Activated CD4-positive, alpha-beta memory T cell treated with anti-CD3 and anti-CD28 coated beads, Interleukin-2, amount 10 ng/mL, durations not matched to agents 7 days and 5 days (primary cell): ENCODE results near the gene PTAFR. TPM values are rescaled to one million over a fixed set of nuclear protein-coding genes. Genes with fewer than 3 reads are reported as not detected.
A peak's percentile ranks its signal among the peaks of the same experiment; 100 is the strongest.

Experiments used
- CTCF ChIA-PET: fragments of 350-600 bp; sonication (Branson Sonifier 250); formaldehyde crosslinking; loops from one replicate; lab custom pipeline; 2021; ENCODE audit warnings: antibody characterized with exemption, inconsistent platforms; lab: Charles Lee
- POLR2A ChIA-PET: fragments of 350-600 bp; sonication (Branson Sonifier 250); formaldehyde crosslinking; loops from one replicate; lab custom pipeline; 2021; ENCODE audit warnings: antibody characterized with exemption; lab: Charles Lee
- DNase-seq: peaks from one replicate; pipeline ENCODE4 v3.0.0-alpha.2; 2020
- H3K27ac Mint-ChIP-seq: one replicate; pipeline ENCODE4 v1.8.0; 2021; ENCODE audit warnings: mild to moderate bottlenecking, mixed read lengths
- H3K27me3 Mint-ChIP-seq: one replicate; pipeline ENCODE4 v1.8.0; 2021; ENCODE audit warnings: mixed read lengths
- H3K36me3 Mint-ChIP-seq: one replicate; pipeline ENCODE4 v1.8.0; 2021; ENCODE audit warnings: low read depth, mixed read lengths
- H3K4me1 Mint-ChIP-seq: one replicate; pipeline ENCODE4 v1.8.0; 2021; ENCODE audit warnings: mixed read lengths
- H3K4me3 Mint-ChIP-seq: one replicate; pipeline ENCODE4 v1.8.0; 2021; ENCODE audit warnings: mild to moderate bottlenecking, mixed read lengths
- H3K9me3 Mint-ChIP-seq: one replicate; pipeline ENCODE4 v1.8.0; 2021; ENCODE audit warnings: mixed read lengths
- total RNA-seq, 2 experiments: library from RNA; stranded (reverse); gene quantifications; one replicate each; pipeline ENCODE4 v1.2.3, GENCODE V29; 2021

Gene PTAFR
- total RNA-seq, 2 experiments from 2014 or later, result 0.23 to 0.38 TPM

- CTCF ChIA-PET, result interaction anchor here (0.6 to 2.3 kb wide), 2 partner anchors 25 to 103 kb away, joined by 3 to 9 read pairs; no protein-coding TSS in a partner anchor
Measured at GRCh38 chr1:28194326-28195035, 18.0 kb upstream of the PTAFR start.

GRCh38 chr1:28193701-28194161, 17.2 kb upstream of the PTAFR start:
- DNase-seq, result no peak
- H3K27ac Mint-ChIP-seq, result no peak overlapping the region

More at GRCh38 chr1:28194326-28195035, 18.0 kb upstream of the PTAFR start:
- POLR2A ChIA-PET, result interaction anchor here (0.6 kb wide), 1 partner anchor 737 kb away, joined by 3 read pairs; no protein-coding TSS in a partner anchor
- H3K9me3 Mint-ChIP-seq, result peaks cover 9% of the 10 kb centered on the region
- H3K27ac Mint-ChIP-seq, result no peak overlapping the region
- peaks cover 35% of the 10 kb centered on the region for H3K36me3 Mint-ChIP-seq
- H3K4me1 Mint-ChIP-seq, result peaks cover 29% of the 10 kb centered on the region
- no peak overlapping the region for H3K4me3 Mint-ChIP-seq
- H3K27me3 Mint-ChIP-seq, result peaks cover 14% of the 10 kb centered on the region
- peak; percentile 9 for DNase-seq

GRCh38 chr1:28190996-28191645, 14.6 kb upstream of the PTAFR start:
- no peaks in the 10 kb centered on the region for H3K9me3 Mint-ChIP-seq
- no peak for DNase-seq
- H3K27ac Mint-ChIP-seq, result no peak overlapping the region
- ChIA-PET CTCF (no interaction called here), POLR2A (no interaction called here)
- H3K36me3 Mint-ChIP-seq, result peaks cover 5% of the 10 kb centered on the region
- no peak overlapping the region for H3K4me3 Mint-ChIP-seq
- H3K4me1 Mint-ChIP-seq, result no peaks in the 10 kb centered on the region
- H3K27me3 Mint-ChIP-seq, result peaks cover 16% of the 10 kb centered on the region

More at GRCh38 chr1:28193701-28194161, 17.2 kb upstream of the PTAFR start:
- no peak overlapping the region for H3K4me3 Mint-ChIP-seq
- H3K9me3 Mint-ChIP-seq, result peaks cover 6% of the 10 kb centered on the region
- ChIA-PET CTCF (interaction anchor here (2.3 kb wide), 1 partner anchor 102 kb away, joined by 9 read pairs; no protein-coding TSS in a partner anchor), POLR2A (no interaction called here)
- H3K36me3 Mint-ChIP-seq, result peaks cover 28% of the 10 kb centered on the region
- H3K4me1 Mint-ChIP-seq, result peaks cover 22% of the 10 kb centered on the region
- peaks cover 14% of the 10 kb centered on the region for H3K27me3 Mint-ChIP-seq

GRCh38 chr1:28190337-28190979, 14.0 kb upstream of the PTAFR start:
- POLR2A ChIA-PET, result no interaction called here
- no peaks in the 10 kb centered on the region for H3K9me3 Mint-ChIP-seq
- H3K27ac Mint-ChIP-seq, result no peak overlapping the region
- CTCF ChIA-PET, result no interaction called here
- H3K4me1 Mint-ChIP-seq, result no peaks in the 10 kb centered on the region
- peaks cover 5% of the 10 kb centered on the region for H3K36me3 Mint-ChIP-seq
- H3K27me3 Mint-ChIP-seq, result peaks cover 18% of the 10 kb centered on the region
- peak; percentile 10 for DNase-seq
- H3K4me3 Mint-ChIP-seq, result no peak overlapping the region

- no peak for DNase-seq
- no peak overlapping the region for H3K4me3 Mint-ChIP-seq
- ChIA-PET CTCF (no interaction called here), POLR2A (no interaction called here)
- no peaks in the 10 kb centered on the region for H3K9me3 Mint-ChIP-seq
- no peak overlapping the region for H3K27ac Mint-ChIP-seq
- peaks cover 12% of the 10 kb centered on the region for H3K4me1 Mint-ChIP-seq
- H3K36me3 Mint-ChIP-seq, result no peaks in the 10 kb centered on the region
- peaks cover 38% of the 10 kb centered on the region for H3K27me3 Mint-ChIP-seq
Measured at GRCh38 chr1:28185071-28185470, 8.6 kb upstream of the PTAFR start.

GRCh38 chr1:28180306-28181305, 4.1 kb upstream of the PTAFR start:
- no peaks in the 10 kb centered on the region for H3K9me3 Mint-ChIP-seq
- H3K27ac Mint-ChIP-seq, result no peak overlapping the region
- ChIA-PET CTCF (no interaction called here), POLR2A (no interaction called here)
- peaks cover 12% of the 10 kb centered on the region for H3K4me1 Mint-ChIP-seq
- DNase-seq, result no peak
- H3K36me3 Mint-ChIP-seq, result no peaks in the 10 kb centered on the region
- no peak overlapping the region for H3K4me3 Mint-ChIP-seq
- peaks cover 65% of the 10 kb centered on the region for H3K27me3 Mint-ChIP-seq

- no peak for DNase-seq
- no peaks in the 10 kb centered on the region for H3K36me3 Mint-ChIP-seq
- H3K4me1 Mint-ChIP-seq, result peaks cover 13% of the 10 kb centered on the region
- ChIA-PET POLR2A (no interaction called here), CTCF (no interaction called here)
- H3K4me3 Mint-ChIP-seq, result no peak overlapping the region
- H3K27me3 Mint-ChIP-seq, result peaks cover 70% of the 10 kb centered on the region
- H3K27ac Mint-ChIP-seq, result no peak overlapping the region
- H3K9me3 Mint-ChIP-seq, result no peaks in the 10 kb centered on the region
Measured at GRCh38 chr1:28178690-28179485, 2.4 kb upstream of the PTAFR start.

- DNase-seq, result no peak
- ChIA-PET POLR2A (no interaction called here), CTCF (interaction anchor here (0.5 kb wide), 1 partner anchor 699 kb away, joined by 3 read pairs; no protein-coding TSS in a partner anchor)
- no peaks in the 10 kb centered on the region for H3K9me3 Mint-ChIP-seq
- no peak overlapping the region for H3K27ac Mint-ChIP-seq
- no peak overlapping the region for H3K4me3 Mint-ChIP-seq
- no peaks in the 10 kb centered on the region for H3K36me3 Mint-ChIP-seq
- H3K4me1 Mint-ChIP-seq, result peaks cover 33% of the 10 kb centered on the region
- peaks cover 73% of the 10 kb centered on the region for H3K27me3 Mint-ChIP-seq
Measured at GRCh38 chr1:28175955-28176485, 470 bp downstream of the PTAFR start.

- DNase-seq, result no peak
- H3K36me3 Mint-ChIP-seq, result no peaks in the 10 kb centered on the region
- H3K4me3 Mint-ChIP-seq, result no peak overlapping the region
- peaks cover 72% of the 10 kb centered on the region for H3K27me3 Mint-ChIP-seq
- ChIA-PET CTCF (no interaction called here), POLR2A (interaction anchor here (1.4 kb wide), 1 partner anchor 181 kb away, joined by 4 read pairs; no protein-coding TSS in a partner anchor)
- H3K27ac Mint-ChIP-seq, result no peak overlapping the region
- no peaks in the 10 kb centered on the region for H3K9me3 Mint-ChIP-seq
- H3K4me1 Mint-ChIP-seq, result peaks cover 39% of the 10 kb centered on the region
Measured at GRCh38 chr1:28173980-28174297, 2.6 kb downstream of the PTAFR start.

- ChIA-PET CTCF (interaction anchor here (0.5 to 1.2 kb wide), 2 partner anchors 56 to 148 kb away, joined by 5 read pairs; no protein-coding TSS in a partner anchor), POLR2A (interaction anchor here (0.7 to 1.4 kb wide), 4 partner anchors 26 to 217 kb away, joined by 3 to 8 read pairs (median 4); partner anchors contain the start of gene EYA3)
- no peaks in the 10 kb centered on the region for H3K9me3 Mint-ChIP-seq
- no peaks in the 10 kb centered on the region for H3K36me3 Mint-ChIP-seq
- H3K27ac Mint-ChIP-seq, result no peak overlapping the region
- peaks cover 44% of the 10 kb centered on the region for H3K4me1 Mint-ChIP-seq
- H3K27me3 Mint-ChIP-seq, result peaks cover 68% of the 10 kb centered on the region
- no peak overlapping the region for H3K4me3 Mint-ChIP-seq
- no peak for DNase-seq
Measured at GRCh38 chr1:28173151-28173979, 3.1 kb downstream of the PTAFR start.
